ENCODE measurements around the gene BACH2.

GRCh38 chr6:89944826-89945407 lies 351.7 kb downstream of the BACH2 start:
- TF ChIP-seq ZNF121 (CRISPR knock-in tag; conservative IDR thresholded peaks at IDR 0.05) (no peak), SMC3 (conservative IDR thresholded peaks at IDR 0.05; ENCODE audit: insufficient read depth, low read depth, low read length) (no peak), SMARCA5 (IDR thresholded peaks at IDR 0.05) (no peak), JUNB (CRISPR knock-in tag; conservative IDR thresholded peaks at IDR 0.05) (no peak), ZNF644 (tag; IDR thresholded peaks at IDR 0.05; ENCODE audit: low read depth) (no peak), TBP (optimal IDR thresholded peaks at IDR 0.05; ENCODE audit: low read depth, low read length) (no peak)

Data from K562 (cell line).